Natural killer cell treated with Interleukin-12 subunit alpha and Interleukin-12 subunit beta and Interleukin-15 and Interleukin-18, amount 100 ng/mL, for 72 hours (primary cell): ENCODE results near the gene PCDHGB6. TPM values are rescaled to one million over a fixed set of nuclear protein-coding genes. Genes with fewer than 3 reads are reported as not detected.
"Not testable (repeated sequence)": the region's sequence is repeated elsewhere in the genome, so short reads cannot be mapped to it uniquely, and the experiment has no call there.

Experiments used
- ATAC-seq, 2 donors: fragments of 150-1000 bp; cut with Tn5 transposase in 1 of 2; sonication (Bioruptor Pico), chemical (Tn5 transposase) in 1 of 2; 2 replicates each; pipeline ENCODE4 v1.10.0; 2021
- DNase-seq: peaks from one replicate; pipeline ENCODE4 v3.0.0; 2022; ENCODE audit warnings: low spot score
- H3K27ac Mint-ChIP-seq, 2 donors: 1 replicate in 1 of 2; 2 replicates in 1 of 2; pipeline ENCODE4 v1.8.0; 2022; ENCODE audit warnings: mixed read lengths in 2 of 2, mild to moderate bottlenecking in 1 of 2, moderate library complexity in 1 of 2
- H3K27me3 Mint-ChIP-seq, 2 donors: 1 replicate in 1 of 2; 2 replicates in 1 of 2; pipeline ENCODE4 v1.8.0; 2022; ENCODE audit warnings: mixed read lengths in 2 of 2
- H3K36me3 Mint-ChIP-seq: one replicate; pipeline ENCODE4 v1.8.0; 2022; ENCODE audit warnings: mixed read lengths
- H3K4me1 Mint-ChIP-seq, 2 donors: 1 replicate in 1 of 2; 2 replicates in 1 of 2; pipeline ENCODE4 v1.8.0; 2022; ENCODE audit warnings: low read depth in 2 of 2, mixed read lengths in 2 of 2, mild to moderate bottlenecking in 1 of 2
- H3K4me3 Mint-ChIP-seq: one replicate; pipeline ENCODE4 v1.8.0; 2022; ENCODE audit warnings: mixed read lengths
- H3K9me3 Mint-ChIP-seq: 2 replicates; pipeline ENCODE4 v1.8.0; 2022; ENCODE audit warnings: mixed read lengths
- total RNA-seq, 2 donors: library from RNA; stranded (reverse); gene quantifications; one replicate each; pipeline ENCODE4 v1.2.3, GENCODE V29; 2022

Gene PCDHGB6
- total RNA-seq, 2 donors from 2014 or later, result 0.89 to 1.1 TPM

DNA sequence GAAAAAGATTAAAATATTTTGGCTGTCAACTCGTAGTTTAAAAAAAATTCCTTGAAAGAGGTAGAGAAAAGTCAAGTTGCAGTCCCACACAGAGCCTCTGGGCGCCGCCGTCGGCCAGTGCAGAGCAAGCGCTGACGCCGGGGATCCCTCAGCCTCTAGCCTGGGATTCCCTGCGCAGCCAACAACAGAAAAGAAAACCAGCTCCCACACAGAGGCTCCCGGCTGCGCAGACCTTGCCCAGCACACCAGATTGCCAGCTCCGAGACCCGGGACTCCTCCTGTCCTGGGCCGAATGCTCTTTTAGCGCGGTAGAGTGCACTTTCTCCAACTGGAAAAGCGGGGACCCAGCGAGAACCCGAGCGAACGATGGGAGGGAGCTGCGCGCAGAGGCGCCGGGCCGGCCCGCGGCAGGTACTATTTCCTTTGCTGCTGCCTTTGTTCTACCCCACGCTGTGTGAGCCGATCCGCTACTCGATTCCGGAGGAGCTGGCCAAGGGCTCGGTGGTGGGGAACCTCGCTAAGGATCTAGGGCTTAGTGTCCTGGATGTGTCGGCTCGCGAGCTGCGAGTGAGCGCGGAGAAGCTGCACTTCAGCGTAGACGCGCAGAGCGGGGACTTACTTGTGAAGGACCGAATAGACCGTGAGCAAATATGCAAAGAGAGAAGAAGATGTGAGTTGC, 9.8 kb downstream of the PCDHGB6 start, which contains the start of gene PCDHGB7:
Gene PCDHGB7 (plus strand): TSS at position 184 of the 679 bp plus-strand sequence. CDS start 183 bp downstream, at position 367.
- peaks cover 35 to 78% of the 10 kb centered on the region in 2 donors for H3K27me3 Mint-ChIP-seq
- H3K36me3 Mint-ChIP-seq, result peaks cover 30% of the 10 kb centered on the region

DNA sequence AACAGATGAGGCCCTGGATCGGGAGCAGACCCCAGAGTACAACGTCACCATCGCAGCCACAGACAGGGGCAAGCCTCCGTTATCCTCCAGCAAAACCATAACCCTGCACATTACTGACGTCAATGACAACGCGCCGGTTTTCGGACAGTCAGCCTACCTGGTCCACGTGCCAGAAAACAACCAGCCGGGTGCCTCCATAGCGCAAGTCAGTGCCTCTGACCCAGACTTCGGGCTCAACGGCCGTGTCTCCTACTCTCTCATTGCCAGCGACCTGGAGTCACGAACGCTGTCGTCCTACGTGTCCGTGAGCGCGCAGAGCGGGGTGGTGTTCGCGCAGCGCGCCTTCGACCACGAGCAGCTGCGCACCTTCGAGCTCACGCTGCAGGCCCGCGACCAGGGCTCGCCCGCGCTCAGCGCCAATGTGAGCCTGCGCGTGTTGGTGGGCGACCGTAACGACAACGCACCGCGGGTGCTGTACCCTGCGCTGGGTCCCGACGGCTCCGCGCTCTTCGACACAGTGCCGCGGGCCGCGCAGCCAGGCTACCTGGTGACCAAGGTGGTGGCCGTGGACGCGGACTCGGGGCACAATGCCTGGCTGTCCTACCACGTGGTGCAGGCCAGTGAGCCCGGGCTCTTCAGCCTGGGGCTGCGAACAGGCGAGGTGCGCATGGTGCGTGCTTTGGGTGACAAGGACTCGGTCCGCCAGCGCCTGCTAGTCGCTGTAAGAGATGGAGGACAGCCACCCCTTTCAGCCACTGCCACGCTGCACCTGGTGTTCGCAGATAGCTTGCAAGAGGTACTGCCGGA, 11.5 kb downstream of the PCDHGB6 start:
- peaks cover 33 to 70% of the 10 kb centered on the region in 2 donors for H3K27me3 Mint-ChIP-seq
- H3K4me3 Mint-ChIP-seq, result no peak overlapping the region
- H3K36me3 Mint-ChIP-seq, result peaks cover 23% of the 10 kb centered on the region
- peaks cover 10 to 34% of the 10 kb centered on the region in 2 donors for H3K4me1 Mint-ChIP-seq
- H3K9me3 Mint-ChIP-seq, result peaks cover 7% of the 10 kb centered on the region
- DNase-seq, result no peak
- no peak for ATAC-seq
- no peak overlapping the region for H3K27ac Mint-ChIP-seq

More for the DNA sequence above, 9.8 kb downstream of the PCDHGB6 start, which contains the start of gene PCDHGB7:
- Mint-ChIP-seq H3K27ac (peak within 1 kb of the TSS in 1 of 2 donors; percentile 18), H3K4me3 (peak within 1 kb of the TSS; percentile 76), H3K4me1 (peaks cover 20 to 51% of the 10 kb centered on the region in 2 donors)
- ATAC-seq (peak; percentile 82 to 92), DNase-seq (peak; percentile 76)
- H3K9me3 Mint-ChIP-seq, result not testable (repeated sequence)

DNA sequence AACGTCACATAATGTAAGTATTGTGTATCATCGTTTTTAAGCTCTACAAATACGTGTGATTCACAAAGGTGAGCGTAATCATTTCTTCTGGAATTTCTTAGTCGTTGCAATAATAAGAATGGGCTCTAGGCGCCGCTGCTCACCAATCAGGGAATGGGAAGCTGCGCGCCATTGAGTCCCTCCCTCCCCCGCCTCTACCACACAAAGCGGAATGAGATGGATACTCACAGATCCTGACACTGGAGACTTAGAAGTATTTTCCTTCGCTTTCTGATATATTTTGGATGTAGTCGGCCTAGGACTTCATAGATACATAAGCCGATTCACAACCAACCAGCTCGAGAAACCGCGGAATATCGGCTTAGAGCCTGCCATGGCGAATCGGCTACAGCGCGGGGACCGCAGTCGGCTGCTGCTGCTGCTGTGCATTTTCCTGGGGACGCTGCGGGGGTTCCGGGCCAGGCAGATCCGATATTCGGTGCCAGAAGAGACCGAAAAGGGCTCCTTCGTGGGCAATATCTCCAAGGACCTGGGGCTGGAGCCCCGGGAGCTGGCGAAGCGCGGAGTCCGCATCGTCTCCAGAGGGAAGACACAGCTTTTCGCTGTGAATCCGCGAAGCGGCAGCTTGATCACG, 13.2 kb downstream of the PCDHGB6 start, which contains the start of gene PCDHGA11:
Gene PCDHGA11 (plus strand): TSS at position 197 of the 634 bp plus-strand sequence. CDS start 177 bp downstream, at position 374.
- ATAC-seq, result peak; percentile 50 to 62

DNA sequence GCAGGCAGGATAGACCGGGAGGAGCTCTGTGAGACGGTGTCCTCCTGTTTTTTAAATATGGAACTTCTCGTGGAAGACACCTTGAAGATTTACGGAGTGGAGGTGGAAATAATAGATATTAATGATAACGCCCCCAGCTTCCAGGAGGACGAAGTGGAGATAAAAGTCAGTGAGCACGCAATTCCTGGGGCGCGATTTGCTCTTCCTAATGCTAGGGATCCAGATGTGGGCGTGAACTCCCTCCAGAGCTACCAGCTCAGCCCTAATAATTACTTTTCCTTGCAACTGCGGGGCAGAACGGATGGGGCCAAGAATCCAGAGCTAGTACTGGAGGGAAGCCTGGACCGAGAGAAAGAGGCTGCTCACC, 13.7 kb downstream of the PCDHGB6 start:
- ATAC-seq, result no peak
- Mint-ChIP-seq H3K9me3 (peaks cover 7% of the 10 kb centered on the region), H3K4me3 (peak overlapping the region; percentile 79), H3K27ac (no peak overlapping the region), H3K4me1 (peaks cover 6 to 23% of the 10 kb centered on the region in 2 donors), H3K27me3 (peaks cover 36 to 61% of the 10 kb centered on the region in 2 donors), H3K36me3 (peaks cover 20% of the 10 kb centered on the region)
- no peak for DNase-seq

More for the DNA sequence above, 13.2 kb downstream of the PCDHGB6 start, which contains the start of gene PCDHGA11:
- Mint-ChIP-seq H3K9me3 (peaks cover 7% of the 10 kb centered on the region), H3K27me3 (peaks cover 36 to 66% of the 10 kb centered on the region in 2 donors), H3K4me1 (peaks cover 6 to 23% of the 10 kb centered on the region in 2 donors), H3K36me3 (peaks cover 20% of the 10 kb centered on the region), H3K4me3 (peak within 1 kb of the TSS; percentile 79), H3K27ac (no peak within 1 kb of the TSS)
- no peak for DNase-seq

DNA sequence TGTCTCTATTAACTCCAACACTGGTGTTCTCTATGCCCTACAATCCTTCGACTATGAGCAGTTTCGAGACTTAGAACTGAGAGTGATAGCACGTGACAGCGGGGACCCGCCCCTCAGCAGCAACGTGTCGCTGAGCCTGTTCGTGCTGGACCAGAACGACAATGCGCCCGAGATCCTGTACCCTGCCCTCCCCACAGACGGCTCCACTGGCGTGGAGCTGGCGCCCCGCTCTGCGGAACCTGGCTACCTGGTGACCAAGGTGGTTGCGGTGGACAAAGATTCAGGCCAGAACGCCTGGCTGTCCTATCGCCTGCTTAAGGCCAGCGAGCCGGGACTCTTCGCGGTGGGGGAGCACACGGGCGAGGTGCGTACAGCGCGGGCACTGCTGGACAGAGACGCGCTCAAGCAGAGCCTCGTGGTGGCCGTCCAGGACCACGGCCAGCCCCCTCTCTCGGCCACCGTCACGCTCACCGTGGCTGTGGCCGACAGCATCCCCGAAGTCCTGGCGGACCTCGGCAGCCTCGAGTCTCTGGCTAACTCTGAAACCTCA, 15.0 kb downstream of the PCDHGB6 start:
- ATAC-seq (no peak), DNase-seq (no peak)
- H3K4me3 Mint-ChIP-seq, result peak overlapping the region; percentile 18
- peaks cover 7% of the 10 kb centered on the region for H3K9me3 Mint-ChIP-seq
- H3K27ac Mint-ChIP-seq, result no peak overlapping the region
- peaks cover 38 to 58% of the 10 kb centered on the region in 2 donors for H3K27me3 Mint-ChIP-seq
- peaks cover 5 to 21% of the 10 kb centered on the region in 2 donors for H3K4me1 Mint-ChIP-seq
- H3K36me3 Mint-ChIP-seq, result peaks cover 18% of the 10 kb centered on the region

DNA sequence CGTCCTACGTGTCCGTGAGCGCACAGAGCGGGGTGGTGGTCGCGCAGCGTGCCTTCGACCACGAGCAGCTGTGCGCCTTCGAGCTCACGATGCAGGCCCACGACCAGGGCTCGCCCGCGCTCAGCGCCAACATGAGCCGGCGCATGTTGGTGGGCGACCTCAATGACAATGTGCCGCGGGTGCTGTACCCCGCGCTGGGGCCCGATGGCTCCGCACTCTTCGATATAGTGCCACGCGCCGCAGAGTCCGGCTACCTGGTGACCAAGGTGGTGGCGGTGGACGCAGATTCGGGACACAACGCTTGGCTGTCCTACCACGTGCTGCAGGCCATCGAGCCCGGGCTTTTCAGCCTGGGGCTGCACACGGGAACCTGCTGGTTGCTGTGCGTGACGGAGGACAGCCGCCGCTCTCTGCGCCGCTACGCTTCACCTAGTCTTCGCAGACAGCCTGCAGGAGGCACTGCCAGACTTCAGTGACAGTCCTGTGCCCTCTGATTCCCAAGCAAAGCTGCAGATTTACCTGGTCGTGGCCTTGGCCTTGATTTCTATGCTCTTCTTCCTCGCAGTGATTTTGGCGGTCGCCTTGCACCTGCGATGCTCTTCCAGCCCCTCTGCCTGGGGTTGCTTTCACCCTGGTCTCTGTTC, 20.1 kb downstream of the PCDHGB6 start:
- H3K9me3 Mint-ChIP-seq, result no peaks in the 10 kb centered on the region
- H3K27ac Mint-ChIP-seq, result no peak overlapping the region
- peaks cover 7 to 14% of the 10 kb centered on the region in 2 donors for H3K4me1 Mint-ChIP-seq
- peaks cover 29% of the 10 kb centered on the region for H3K36me3 Mint-ChIP-seq
- ATAC-seq (peak in 1 of 2 donors; percentile 31), DNase-seq (no peak)
- H3K4me3 Mint-ChIP-seq, result no peak overlapping the region
- peaks cover 38 to 48% of the 10 kb centered on the region in 2 donors for H3K27me3 Mint-ChIP-seq

DNA sequence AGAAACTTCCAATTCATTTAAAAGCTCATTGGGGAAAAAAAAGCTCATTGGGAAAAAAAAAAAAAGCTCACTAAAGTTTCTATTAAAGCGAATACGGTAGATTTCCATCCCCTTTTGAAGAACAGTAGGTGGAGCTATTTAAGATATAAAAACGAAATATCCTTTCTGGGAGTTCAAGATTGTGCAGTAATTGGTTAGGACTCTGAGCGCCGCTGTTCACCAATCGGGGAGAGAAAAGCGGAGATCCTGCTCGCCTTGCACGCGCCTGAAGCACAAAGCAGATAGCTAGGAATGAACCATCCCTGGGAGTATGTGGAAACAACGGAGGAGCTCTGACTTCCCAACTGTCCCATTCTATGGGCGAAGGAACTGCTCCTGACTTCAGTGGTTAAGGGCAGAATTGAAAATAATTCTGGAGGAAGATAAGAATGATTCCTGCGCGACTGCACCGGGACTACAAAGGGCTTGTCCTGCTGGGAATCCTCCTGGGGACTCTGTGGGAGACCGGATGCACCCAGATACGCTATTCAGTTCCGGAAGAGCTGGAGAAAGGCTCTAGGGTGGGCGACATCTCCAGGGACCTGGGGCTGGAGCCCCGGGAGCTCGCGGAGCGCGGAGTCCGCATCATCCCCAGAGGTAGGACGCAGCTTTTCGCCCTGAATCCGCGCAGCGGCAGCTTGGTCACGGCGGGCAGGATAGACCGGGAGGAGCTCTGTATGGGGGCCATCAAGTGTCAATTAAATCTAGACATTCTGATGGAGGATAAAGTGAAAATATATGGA, 22.7 kb downstream of the PCDHGB6 start, which contains the start of gene PCDHGA12:
Gene PCDHGA12 (plus strand): TSS at position 176 of the 782 bp plus-strand sequence. CDS start 253 bp downstream, at position 429.
- Mint-ChIP-seq H3K4me1 (peaks cover 7 to 14% of the 10 kb centered on the region in 2 donors), H3K4me3 (peak within 1 kb of the TSS; percentile 90), H3K9me3 (peaks cover 2% of the 10 kb centered on the region), H3K27ac (peak within 1 kb of the TSS; percentile 22 to 61), H3K36me3 (peaks cover 27% of the 10 kb centered on the region), H3K27me3 (peaks cover 43% of the 10 kb centered on the region in 2 donors)
- no peak for DNase-seq
- ATAC-seq, result peak in 1 of 2 donors; percentile 66

DNA sequence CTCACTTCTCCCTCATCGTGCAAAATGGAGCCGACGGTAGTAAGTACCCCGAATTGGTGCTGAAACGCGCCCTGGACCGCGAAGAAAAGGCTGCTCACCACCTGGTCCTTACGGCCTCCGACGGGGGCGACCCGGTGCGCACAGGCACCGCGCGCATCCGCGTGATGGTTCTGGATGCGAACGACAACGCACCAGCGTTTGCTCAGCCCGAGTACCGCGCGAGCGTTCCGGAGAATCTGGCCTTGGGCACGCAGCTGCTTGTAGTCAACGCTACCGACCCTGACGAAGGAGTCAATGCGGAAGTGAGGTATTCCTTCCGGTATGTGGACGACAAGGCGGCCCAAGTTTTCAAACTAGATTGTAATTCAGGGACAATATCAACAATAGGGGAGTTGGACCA, 23.5 kb downstream of the PCDHGB6 start:
- DNase-seq (no peak), ATAC-seq (peak in 1 of 2 donors; percentile 48)
- Mint-ChIP-seq H3K9me3 (peaks cover 2% of the 10 kb centered on the region), H3K36me3 (peaks cover 27% of the 10 kb centered on the region), H3K4me3 (peak overlapping the region; percentile 90), H3K27me3 (peaks cover 43% of the 10 kb centered on the region in 2 donors), H3K4me1 (peaks cover 7 to 14% of the 10 kb centered on the region in 2 donors), H3K27ac (peak overlapping the region in 1 of 2 donors; percentile 22)

DNA sequence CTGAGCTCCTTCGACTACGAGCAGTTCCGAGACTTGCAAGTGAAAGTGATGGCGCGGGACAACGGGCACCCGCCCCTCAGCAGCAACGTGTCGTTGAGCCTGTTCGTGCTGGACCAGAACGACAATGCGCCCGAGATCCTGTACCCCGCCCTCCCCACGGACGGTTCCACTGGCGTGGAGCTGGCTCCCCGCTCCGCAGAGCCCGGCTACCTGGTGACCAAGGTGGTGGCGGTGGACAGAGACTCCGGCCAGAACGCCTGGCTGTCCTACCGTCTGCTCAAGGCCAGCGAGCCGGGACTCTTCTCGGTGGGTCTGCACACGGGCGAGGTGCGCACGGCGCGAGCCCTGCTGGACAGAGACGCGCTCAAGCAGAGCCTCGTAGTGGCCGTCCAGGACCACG, 24.5 kb downstream of the PCDHGB6 start:
- Mint-ChIP-seq H3K4me3 (peak overlapping the region; percentile 90), H3K36me3 (peaks cover 27% of the 10 kb centered on the region)

DNA sequence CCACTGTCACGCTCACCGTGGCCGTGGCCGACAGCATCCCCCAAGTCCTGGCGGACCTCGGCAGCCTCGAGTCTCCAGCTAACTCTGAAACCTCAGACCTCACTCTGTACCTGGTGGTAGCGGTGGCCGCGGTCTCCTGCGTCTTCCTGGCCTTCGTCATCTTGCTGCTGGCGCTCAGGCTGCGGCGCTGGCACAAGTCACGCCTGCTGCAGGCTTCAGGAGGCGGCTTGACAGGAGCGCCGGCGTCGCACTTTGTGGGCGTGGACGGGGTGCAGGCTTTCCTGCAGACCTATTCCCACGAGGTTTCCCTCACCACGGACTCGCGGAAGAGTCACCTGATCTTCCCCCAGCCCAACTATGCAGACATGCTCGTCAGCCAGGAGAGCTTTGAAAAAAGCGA, 24.9 kb downstream of the PCDHGB6 start:
- not testable (repeated sequence) for DNase-seq, H3K4me3 Mint-ChIP-seq, H3K27ac Mint-ChIP-seq, H3K9me3 Mint-ChIP-seq, ATAC-seq
- Mint-ChIP-seq H3K36me3 (peaks cover 27% of the 10 kb centered on the region), H3K4me1 (peaks cover 7 to 14% of the 10 kb centered on the region in 2 donors), H3K27me3 (peaks cover 37 to 43% of the 10 kb centered on the region in 2 donors)

More for the DNA sequence above, 24.5 kb downstream of the PCDHGB6 start:
- not testable (repeated sequence) for ATAC-seq, H3K27ac Mint-ChIP-seq, DNase-seq, H3K9me3 Mint-ChIP-seq
- Mint-ChIP-seq H3K4me1 (peaks cover 7 to 14% of the 10 kb centered on the region in 2 donors), H3K27me3 (peaks cover 37 to 43% of the 10 kb centered on the region in 2 donors)

DNA sequence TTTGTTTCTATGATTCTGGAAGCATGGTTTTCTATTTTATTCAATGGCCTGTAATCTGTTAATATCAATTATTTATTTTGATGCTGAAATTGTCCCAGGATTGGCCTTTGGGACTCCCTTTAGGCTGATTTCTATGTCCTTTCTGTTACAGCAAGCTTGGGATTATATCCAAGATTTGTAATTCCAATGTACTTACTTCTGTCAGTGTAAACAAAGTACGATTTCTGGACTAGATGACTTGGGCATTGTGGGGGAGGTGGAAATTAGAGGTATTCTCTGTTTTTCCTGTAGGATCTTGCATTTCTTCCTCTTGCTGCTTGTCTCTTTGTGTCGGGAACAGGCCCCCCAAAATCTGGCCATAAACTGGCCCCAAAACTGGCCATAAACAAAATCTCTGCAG, 26.2 kb downstream of the PCDHGB6 start:
- Mint-ChIP-seq H3K4me1 (peaks cover 7 to 14% of the 10 kb centered on the region in 2 donors), H3K9me3 (peaks cover 2% of the 10 kb centered on the region), H3K27me3 (peaks cover 32 to 38% of the 10 kb centered on the region in 2 donors), H3K36me3 (peaks cover 27% of the 10 kb centered on the region), H3K27ac (no peak overlapping the region), H3K4me3 (no peak overlapping the region)
- no peak for ATAC-seq
- DNase-seq, result no peak

DNA sequence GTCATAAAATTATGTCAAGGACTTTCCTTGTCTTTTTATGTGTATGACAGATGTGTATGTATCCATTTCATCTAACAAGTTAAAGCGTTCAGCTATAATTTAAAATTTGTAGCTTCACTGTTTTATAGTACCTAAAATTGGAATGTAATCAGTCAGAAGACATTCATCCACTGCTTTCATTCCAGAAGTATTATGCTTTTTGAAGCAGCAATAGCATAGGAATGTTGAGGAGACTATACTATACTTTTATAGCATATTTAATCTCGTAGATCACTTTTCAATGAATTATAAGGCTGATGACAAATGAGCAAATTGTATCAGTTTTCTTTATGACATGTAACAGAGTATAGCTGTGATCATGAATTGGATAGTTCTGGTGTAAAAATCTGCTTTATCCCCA, 29.4 kb downstream of the PCDHGB6 start:
- Mint-ChIP-seq H3K27me3 (peaks cover 19 to 20% of the 10 kb centered on the region in 2 donors), H3K27ac (no peak overlapping the region), H3K36me3 (peaks cover 7% of the 10 kb centered on the region), H3K9me3 (peaks cover 5% of the 10 kb centered on the region), H3K4me3 (no peak overlapping the region), H3K4me1 (peaks cover 0 to 2% of the 10 kb centered on the region in 2 donors)
- no peak for ATAC-seq
- DNase-seq, result no peak
